IPS-NIHi7 (cell line): Measurements from ENCODE around the gene CHSY3.

ENCODE experiments used
- DNase-seq: peaks from one replicate; pipeline ENCODE4 v3.0.0; 2012; ENCODE audit warnings: mixed read lengths; ENCODE audit errors: extremely low spot score

Gene CHSY3

DNA sequence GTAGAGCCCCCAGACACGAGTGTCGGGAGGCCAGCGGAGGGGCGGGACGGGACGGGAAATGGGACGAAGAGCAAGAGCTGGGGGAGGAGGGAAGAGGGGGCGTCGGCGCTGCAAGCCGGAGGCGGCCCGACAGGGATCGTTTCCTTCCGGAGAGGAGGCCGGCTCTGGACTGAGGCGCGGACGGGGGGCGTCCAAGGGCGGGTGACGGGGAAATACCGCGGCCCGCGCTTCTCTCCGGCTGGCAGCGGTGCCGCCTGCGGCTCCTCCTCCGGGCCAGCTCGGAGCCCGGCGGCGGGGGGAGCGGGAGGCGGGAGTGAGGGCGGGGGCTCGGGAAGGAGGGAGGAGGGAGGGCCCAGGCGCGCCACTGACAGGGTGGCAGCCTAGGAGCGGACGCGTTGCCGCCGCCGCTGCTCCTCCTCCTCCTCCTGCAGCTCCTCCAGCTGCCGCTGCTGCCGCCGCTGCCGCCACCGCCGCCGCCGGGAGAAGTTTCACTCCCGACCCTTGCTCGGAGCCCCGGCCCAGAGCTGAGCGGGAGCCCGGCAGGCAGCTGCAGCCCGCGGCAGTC is at the start of gene CHSY3:
TSS of gene CHSY3 (plus strand) at position 364 of the 565 bp plus-strand sequence.
- peak; percentile 81 for DNase-seq

DNA sequence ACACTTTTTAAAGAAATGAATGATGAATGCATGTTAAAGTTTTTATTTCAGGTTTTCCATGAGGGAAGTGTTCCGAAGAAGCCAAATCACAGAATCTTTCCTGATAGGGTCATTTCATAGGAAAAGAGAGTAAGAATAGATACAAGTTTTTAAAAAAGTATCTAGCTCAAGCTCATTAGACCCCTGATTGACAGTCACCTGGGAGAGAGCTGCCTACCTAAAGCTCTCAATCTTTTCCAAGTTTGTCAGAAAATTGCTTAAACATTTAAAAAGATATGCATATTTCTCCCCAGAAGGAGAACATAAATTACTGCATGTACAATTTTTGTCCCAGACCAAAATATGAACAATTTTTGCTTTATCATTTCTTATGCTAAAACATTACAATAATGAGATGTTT is 47.9 kb upstream of the CHSY3 start:
- DNase-seq = no peak

DNA sequence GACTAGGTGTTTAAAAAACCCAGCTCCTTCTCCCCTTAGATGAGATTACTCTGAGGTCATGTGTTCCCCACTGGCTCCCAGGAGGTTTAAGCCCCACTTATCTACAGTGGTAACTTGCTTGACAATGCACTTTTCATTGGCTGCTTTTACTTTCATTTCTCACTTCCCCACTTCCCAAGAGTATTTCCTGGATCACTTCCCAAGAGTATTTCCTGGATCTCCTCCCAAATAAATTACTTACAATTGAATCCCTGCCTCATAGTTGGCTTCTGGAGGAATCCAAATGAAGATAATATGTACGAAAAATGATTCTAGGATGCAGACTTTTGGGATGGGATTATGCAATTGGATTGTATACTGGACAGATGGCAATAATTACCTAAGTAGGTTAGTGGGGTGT is 47.1 kb upstream of the CHSY3 start:
- no peak for DNase-seq

DNA sequence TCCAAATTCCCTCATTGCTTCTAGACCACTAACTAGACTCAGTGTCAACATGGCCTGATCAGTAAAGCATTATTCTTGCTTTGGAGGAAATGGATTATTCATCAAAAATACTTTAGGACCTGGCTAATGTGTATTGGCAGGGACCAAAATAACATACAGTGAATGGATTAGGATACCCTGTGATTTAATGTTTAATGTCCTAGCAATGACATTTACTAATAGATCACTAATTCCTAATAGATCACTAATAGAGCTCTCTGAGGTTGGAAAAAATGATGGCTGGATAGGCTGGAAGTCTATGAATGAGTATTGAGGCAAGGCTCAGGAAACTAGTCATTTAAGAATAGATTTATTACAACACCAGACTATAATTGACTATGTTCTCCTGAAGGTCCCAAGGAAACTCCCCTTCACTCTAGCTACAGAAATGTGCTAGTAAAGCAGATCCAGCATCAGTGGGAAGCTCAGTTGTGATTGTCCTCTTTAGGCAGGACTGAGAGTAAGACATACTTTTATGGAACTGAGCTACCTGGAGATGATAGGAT is 46.1 kb upstream of the CHSY3 start:
- no peak for DNase-seq

DNA sequence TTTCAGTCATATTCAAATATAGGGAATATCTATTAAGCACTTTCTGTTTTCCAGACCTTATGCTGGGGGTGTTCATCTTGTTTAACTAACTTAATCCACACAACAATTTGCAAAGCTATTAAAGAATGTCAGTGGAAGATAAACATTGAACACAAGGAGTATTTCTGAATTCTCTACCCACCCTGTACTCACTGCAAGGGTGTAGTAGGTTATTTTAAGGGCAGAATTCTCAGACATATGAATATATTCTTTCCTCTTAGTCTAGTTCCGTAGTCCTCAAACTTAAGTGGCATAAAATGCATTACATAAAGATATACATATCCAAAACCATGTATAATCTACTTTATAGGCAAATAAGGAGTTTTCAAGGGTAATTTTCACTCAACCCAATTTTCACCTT is 19.9 kb upstream of the CHSY3 start:
- DNase-seq = no peak

DNA sequence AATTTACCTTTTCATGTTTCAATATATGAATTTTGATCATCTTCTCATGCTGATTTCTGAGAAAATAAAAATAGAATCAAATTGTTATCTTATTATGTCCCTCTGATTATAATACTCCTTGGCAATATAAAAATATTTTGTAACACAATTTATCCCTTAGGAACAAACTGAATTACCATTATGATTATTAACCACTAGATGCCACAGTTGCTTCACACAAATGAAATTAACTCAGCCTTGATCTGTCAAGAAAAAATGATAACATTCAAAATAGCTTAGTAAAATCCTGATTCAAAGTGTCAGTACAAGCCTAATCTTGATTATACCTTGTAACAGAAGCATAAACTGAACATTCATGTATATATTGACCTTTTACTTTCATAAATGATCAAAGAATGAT is 4.8 kb upstream of the CHSY3 start:
- DNase-seq = no peak

DNA sequence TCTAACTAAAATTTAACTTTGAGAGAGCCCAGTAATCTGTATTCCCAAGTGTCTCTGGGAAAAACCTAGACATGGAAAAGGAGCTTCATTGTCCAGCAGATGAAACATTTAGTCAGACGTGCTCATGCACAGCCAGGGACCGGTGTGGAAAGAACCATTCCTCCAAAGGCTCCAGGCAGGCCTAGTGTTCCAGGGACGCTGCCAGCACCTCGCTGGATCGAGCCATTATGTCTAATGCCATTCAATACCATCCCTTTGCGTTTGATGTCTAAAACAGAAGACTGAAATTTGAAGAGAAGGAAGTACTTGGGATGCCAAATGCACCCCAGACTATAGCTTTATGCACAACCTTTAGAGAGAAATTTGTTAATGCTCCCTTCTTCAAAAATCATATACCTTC is 1.4 kb upstream of the CHSY3 start:
- DNase-seq = no peak

DNA sequence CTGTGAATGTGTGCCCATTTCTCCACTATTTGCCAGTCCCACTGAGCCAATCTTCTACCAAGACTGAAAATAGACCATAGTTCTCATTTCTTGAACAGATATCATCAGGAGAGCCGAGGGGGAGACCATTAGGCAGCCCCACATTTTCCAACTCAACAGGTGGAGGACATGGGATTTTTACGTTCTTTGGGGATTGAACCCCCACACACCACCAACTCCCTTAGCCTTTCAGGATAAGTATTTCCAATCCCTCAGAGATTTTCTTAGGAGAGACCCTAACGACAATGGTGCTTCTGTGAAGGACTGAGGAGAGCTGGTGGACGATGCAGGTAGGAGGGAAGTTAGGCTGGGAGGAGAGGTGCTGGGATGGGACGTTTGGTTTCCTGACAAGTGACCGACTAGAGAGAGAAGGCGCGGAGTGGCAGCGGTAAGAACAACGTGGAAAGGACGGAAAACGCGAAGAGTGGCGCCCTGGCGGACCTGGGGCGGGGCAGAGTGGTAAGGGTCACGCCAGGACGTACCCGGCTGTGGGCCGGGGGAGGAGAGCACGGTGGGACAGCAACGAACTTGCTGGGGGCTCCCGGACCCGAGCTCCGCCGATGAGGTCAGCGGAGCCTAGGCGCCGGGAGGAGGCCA is 681 bp upstream of the CHSY3 start:
- peak; percentile 36 for DNase-seq

DNA sequence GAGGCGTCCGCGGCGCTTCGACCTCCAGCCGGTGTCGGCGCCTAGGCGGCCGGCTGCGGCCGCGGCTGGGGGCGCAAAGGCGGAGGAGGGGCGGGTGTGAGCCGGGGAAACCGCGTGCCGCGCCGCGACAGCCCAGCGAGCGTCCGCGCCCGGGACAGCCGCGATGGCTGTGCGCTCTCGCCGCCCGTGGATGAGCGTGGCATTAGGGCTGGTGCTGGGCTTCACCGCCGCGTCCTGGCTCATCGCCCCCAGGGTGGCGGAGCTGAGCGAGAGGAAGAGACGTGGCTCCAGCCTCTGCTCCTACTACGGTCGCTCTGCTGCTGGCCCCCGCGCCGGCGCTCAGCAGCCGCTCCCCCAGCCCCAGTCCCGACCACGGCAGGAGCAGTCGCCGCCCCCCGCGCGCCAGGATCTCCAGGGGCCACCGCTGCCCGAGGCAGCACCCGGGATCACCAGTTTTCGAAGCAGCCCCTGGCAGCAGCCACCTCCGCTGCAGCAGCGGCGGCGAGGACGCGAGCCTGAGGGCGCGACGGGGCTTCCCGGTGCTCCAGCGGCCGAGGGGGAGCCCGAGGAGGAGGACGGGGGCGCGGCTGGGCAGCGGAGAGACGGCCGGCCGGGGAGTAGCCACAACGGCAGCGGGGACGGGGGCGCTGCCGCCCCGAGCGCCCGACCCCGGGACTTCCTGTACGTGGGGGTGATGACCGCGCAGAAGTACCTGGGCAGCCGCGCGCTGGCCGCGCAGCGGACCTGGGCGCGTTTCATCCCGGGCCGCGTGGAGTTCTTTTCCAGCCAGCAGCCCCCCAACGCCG is 605 bp downstream of the CHSY3 start:
- peak; percentile 25 for DNase-seq

DNA sequence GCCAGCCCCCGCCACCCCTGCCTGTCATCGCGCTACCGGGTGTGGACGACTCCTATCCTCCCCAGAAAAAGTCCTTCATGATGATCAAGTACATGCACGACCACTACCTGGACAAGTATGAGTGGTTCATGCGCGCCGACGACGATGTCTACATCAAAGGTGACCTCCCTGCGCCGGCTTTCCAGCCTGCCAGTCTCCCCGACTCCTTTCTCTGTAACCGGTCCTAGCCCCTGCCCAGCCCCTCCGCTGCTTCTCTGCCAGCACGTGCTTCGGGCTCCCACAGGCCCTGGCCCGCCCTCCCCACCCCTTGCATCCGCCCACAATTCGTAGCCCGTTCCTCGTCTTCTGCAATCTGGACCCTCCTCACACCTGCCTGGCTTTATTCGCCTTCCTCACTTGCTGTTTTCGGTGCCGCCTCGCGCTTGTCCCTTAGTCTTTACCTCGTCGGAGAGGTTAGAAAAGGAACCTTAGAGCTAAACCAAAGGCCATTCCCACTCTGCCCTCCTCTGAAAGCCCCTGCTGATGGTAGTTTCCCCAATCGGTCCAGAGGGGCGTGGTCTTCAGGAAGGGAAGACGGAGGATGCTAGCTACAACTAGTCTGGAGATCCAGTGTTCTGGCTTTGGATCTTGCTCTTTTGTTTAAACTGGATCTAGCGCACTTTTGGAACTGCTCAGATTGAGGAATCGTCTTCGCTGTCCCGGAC is 1.4 kb downstream of the CHSY3 start:
- peak; percentile 26 for DNase-seq

DNA sequence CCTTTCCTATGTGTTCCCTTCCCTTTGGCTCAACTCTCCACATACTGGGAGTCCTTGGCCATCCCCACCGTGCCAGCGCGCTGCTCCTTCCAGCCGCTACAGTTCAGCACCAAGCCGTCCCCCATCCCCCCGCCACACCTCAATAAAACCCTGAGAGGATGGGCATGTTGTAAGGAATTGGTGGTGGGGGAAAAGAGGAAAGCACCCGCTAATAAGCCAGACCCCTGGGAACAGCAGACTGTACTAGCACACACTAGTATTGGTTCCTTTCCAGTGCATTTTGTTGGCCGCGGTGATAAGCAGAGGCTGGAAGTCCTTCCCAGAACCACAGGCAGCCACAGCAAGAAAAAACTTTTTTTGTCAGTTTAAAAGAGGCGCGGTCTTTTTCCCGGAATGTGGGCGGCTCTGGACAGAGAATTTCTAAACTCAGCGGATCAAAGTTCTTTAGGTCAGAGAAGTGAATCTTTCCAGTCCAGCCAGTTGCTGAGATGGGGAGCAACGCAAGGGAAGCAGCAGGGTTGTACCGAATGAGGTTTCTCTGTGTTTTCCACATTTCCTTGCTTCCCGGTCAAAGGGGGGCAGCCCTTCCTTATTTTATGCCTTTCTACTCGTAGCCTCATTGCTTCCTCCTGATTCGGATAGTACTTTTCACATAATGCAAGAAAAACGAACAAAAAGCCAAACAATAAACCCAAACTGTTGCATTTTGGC is 2.1 kb downstream of the CHSY3 start:
- peak; percentile 19 for DNase-seq

DNA sequence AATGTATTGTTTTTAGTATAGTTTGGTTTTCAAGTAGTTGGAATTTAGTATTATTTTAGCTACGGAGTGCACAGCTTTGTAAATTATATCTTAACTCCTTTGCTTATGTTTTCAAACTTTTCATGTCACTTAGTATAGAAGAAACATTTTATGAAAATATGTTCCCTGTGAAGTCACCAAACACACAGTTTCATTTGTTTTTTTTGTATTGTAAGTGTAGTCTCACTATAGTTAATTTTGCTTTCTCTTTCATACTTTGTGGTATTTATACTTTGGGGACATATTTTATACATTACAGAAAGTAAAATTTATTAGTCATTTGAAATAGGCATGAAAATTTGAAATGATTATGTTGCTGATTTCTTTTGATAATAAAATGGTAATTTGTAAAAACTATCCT is 5.0 kb downstream of the CHSY3 start:
- no peak for DNase-seq

DNA sequence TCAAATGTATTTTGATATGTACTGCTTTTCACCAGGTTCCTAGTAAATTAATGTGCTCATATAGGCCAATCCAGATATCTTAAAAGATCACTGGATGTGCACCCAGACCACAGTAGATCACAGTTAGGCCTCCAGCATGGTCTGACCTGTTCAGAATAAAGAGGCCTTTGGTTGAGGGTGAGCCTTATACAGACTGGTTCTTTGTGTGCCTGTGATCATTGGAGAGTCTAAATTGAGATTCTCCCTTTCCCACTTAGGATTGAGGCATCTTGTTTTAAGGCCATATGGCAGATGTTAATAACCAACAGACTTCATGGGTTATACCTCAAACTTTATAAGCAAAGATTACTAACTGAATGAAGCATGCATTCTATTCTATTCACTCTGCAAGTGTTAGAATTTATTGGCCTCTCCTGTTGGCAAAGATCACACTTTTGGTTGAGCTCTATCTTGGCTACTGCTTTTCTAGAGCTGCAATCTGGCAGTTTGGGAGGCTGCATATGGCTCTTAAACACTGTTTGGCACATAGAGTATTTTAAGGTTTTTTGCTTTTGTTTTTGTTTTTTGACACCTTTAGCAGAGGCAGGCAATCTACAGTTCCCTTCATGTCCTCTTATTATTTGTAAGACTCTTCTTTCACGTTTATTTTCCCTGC is 8.5 kb downstream of the CHSY3 start:
- no peak for DNase-seq

DNA sequence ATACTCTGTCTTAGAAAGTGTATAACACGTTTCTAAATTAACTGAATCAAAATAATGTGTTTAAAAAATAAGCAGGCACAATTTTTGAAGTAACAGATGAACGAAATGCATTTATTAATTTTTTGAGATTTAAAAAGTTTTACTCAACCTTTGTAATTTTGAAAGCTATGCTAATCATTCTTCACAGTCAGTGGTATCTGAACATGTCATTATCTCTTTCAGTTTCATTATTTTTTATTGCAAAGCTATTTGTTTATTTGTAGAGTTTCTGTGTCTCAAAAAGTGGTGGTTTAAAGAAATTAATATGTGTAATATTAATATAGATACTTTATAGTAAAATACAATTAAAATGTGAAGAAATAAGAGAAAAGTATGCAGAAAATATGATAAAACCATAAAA is 11.2 kb downstream of the CHSY3 start:
- DNase-seq = no peak

DNA sequence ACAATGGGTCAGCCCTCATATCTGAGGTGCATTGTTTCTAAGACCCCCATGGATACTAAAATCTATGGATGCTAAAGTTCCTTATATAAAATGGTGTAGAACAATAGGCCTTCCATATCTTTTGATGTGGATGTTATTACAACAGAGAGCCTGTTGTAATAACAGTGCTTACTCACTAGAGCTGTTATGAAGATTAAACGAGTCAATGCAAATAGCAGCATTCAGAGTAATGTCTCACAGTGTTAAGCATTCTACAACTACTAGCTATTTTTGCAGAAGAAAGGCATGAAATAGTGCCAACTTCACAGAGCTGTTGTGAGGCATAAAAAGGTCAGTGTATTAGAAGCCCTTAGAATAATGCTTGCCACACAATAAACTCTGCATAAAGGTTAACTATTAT is 13.0 kb downstream of the CHSY3 start:
- no peak for DNase-seq

DNA sequence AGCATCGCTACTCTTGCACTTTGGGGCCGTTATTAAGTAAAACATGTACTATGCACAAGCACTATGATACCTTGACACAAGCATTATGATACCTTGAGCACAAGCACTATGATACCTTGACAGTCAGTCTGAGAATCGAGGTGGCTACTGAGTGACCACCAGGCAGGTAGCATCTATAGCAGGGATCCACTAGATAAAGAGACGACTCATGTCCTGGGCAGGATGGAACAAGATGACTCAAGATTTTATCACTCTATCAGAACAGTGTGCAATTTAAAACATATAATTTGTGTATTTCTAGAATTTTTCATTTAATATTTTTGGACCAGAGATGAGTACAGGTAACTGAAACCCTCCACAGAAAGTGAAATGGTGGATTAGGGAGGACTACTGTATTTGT is 16.9 kb downstream of the CHSY3 start:
- DNase-seq = no peak

DNA sequence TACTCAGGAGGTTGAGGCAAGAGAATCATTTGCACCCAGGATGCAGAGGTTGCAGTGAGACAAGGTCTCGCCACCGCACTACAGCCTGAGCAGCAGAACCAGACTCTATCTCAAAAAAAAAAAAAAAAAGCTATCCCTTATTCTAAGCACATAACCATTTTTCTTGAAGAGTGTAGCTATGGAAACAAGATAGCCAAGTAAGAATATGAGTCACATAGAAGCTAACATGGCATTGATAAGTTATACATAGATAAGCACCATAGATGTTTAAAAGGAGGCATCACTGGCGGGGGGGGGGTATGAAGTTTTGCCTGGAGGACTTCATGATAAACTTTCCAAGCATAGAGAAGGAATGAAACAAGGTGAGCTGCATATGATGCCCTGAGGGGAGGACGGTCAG is 26.0 kb downstream of the CHSY3 start:
- DNase-seq = no peak

DNA sequence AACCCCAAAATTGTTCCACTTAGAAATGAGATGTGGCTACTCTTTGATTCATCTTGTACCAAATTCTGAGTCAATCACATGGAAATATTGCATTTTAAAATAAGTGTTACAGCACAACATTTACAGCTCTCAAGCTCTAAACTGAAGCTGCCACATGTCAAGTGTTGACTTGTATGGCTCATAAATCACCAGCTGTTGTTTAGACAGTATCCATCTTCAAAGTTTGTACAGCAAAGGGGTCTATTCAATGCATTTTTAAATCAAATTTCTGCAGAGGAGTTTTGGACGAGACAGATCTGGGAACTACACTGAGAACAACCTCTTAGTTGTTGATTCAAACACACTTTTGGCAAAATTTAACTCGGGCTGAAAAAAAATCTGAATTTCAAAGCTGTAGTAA is 31.4 kb downstream of the CHSY3 start:
- no peak for DNase-seq

DNA sequence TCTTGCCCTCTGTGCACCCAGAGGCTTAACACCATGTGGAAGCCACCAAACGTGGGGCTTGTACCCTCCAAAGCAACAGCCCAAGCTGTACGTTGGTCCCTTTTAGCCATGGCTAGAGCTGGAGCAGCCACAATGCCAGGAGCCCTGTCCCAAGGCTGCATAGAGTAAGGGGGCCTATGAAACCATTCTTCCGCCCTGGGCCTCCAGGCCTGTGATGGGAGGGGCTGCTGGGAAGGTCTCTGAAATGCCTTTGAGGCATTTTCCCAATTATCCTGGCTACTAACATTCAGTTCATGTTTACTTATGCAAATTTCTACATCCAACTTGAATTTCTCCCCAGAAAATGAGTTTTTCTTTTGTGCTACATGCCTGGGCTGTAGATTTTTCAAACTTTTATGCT is 33.8 kb downstream of the CHSY3 start:
- no peak for DNase-seq

DNA sequence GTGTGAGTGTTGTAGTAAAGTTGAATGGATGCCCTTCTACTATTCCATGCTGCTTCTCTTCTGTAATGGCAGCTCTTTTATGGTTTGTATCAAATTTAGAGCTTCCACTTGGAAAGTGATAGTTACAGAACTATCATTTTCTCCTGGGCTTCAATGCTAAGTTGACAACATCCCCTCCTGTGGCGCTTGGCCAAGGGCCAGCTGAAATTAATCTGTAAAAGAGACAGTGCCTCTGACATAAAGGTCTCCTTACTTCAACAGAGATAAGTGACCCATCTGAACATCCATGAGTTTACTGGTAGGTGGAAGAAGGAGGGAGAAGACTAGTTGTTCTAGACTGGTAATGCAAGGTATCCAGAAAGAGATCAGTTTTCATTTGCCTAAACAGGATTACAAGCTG is 39.7 kb downstream of the CHSY3 start:
- no peak for DNase-seq

DNA sequence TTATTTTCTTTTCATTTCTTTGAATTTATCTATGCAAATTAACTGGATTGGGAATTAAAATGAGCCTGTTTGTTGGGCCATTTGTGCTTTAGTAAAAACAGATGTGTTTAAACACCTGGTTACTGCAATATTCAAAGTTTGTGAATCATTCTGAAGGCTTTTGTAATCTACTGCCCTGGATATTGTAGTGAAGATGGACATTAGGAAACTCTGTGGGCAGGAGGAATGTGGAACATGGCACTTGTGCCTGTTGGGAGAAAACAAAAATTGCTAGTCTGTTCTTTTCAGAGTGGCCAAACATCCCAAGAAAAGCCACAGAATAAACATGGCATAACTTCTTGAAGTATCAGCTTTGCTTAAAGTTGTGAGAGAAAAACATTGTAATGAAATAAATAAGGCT is 40.8 kb downstream of the CHSY3 start:
- DNase-seq = no peak
